ENCODE measurements around the gene SPDYE2. TPM values are rescaled to one million over a fixed set of nuclear protein-coding genes. Genes with fewer than 3 reads are reported as not detected.
"Not testable (repeated sequence)": the region's sequence is repeated elsewhere in the genome, so short reads cannot be mapped to it uniquely, and the experiment has no call there.

SPDYE2 gene
- total RNA-seq, 1 donor from 2014 or later = not detected

DNA sequence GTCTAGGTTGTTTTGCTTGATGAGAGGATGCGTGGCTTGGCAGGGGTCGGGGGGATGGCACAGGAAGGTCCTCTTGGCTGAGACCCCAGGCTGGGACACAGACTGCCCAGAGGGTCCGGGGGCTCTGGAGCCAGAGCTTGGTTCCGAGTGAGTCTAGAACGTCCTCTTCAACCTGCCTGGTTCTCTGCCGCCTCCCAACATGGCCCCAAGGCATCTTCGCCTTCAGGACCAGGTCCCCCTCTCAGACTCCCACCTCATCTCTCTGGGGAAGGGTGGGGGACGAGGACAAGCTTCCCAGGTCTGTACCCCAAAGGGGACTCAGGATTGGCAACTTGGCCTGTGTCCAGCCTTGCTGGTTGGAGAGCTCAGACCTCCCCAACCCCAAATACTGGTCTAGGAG is 8.9 kb upstream of the SPDYE2 start:
- not testable (repeated sequence) for DNase-seq

DNA sequence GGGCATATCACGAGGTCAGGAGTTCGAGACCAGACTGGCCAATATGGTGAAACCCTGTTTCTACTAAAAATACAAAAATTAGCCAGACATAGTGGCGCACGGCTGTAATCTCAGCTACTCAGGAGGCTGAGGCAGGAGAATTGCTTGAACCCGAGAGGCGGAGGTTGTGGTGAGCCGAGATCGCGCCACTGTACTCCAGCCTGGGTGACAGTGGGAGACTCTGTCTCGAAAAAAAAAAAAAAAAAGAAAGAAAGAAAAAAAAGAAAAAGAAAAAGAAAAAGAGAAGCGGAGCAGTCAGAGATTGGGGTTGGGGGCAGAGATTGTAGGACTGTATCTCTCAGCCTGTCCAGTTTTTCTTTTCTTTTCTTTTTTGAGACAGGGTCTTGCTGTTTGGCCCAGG is 8.3 kb upstream of the SPDYE2 start:
- DNase-seq = not testable (repeated sequence)

DNA sequence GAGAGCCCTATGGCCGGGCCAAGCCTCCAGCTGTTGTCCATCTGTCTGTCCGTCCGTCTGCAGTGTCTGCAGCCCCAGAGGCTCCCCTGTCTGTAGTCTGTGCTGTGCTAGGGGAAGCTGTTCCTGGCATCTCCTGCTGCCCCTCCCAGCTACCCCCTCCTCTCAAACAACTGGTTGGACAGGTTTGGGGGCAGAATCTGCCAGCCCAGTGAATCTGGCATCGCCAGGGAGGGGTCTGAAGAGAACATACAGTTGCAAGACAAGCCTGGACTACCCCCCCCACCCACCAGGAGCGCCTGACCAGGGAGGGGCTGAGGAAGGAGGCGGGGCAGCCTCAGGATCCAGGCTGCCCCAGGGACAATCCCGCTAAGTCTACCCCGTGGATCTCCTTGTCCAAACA is 7.4 kb upstream of the SPDYE2 start, which contains the start of gene UPK3BL2:
UPK3BL2 (minus strand) TSS at position 101 of the 400 bp plus-strand sequence; CDS start at position 41, 60 bp downstream.
- not testable (repeated sequence) for DNase-seq

DNA sequence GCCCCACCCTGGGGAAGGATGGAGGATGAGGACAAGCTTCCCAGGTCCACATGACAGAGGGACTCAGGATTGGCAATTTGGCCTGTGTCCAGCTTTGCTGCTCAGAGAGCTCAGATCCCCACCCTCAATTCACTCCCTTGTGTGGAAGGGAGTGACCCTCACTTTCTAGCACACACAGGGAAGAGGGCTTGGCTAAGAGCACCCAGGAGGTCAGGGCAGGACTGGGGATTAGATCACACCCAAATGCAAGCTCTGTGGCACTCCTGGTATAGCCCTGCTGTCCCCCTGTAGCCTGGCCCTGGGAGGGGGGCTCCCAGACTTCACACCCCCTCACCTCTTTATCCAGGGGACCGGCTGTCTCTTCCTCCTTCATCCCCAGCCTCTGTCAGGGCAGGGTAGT is 6.7 kb upstream of the SPDYE2 start:
- not testable (repeated sequence) for DNase-seq

DNA sequence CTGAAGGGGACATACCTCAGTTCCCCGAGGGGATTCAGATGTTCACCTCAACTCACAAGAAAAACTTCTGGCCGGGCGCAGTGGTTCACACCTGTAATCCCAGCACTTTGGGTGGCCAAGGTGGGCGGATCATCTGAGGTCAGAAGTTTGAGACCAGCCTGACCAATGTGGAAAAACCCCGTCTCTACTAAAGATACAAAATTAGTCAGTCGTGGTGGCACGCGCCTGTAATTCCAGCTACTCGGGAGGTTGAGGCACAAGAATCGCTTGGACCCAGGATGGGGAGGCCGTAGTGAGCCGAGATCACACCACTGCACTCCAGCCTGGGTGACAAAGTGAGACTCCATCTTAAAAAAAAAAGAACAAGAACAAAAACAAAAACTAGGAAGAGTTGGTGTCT is 5.7 kb upstream of the SPDYE2 start:
- DNase-seq = not testable (repeated sequence)

DNA sequence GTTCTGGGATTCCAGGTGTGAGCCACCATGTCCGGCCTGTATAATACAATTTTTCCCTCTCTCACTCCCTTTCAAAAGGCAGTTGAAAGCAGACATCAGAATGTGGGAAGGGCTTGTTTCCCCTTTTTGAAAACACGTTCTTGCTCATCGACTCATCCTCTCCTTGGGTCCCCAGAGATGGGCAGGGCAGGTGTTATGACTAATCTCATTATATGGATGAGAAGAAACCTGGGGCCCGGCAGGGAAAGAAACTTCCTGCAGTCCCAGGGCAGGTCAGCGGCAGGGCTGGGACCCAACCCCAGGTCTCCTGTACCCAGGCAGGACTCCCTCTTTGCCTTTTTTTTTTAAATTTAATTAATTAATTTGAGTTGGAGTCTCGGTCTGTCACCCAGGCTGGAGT is 4.7 kb upstream of the SPDYE2 start:
- not testable (repeated sequence) for DNase-seq

DNA sequence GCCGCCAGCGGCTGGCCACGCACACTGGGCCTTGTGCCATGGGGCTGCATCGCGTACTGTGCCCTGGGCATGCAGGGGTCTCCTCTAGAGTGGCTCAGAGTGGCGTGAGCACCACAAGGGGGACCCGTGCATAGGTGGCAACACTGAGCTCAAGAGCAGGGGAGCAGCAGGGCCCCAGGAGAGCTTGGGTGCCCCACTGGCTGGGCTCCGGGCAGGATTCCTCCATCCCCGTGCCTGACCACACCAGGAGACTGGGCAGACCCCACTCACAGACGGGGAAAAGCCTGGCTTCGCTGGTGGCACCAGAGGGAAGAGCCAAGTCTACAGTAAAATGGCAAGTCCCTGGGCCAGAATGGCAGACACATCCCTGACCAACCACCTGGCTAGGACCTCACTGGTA is 17.6 kb downstream of the SPDYE2 start:
- DNase-seq = not testable (repeated sequence)

DNA sequence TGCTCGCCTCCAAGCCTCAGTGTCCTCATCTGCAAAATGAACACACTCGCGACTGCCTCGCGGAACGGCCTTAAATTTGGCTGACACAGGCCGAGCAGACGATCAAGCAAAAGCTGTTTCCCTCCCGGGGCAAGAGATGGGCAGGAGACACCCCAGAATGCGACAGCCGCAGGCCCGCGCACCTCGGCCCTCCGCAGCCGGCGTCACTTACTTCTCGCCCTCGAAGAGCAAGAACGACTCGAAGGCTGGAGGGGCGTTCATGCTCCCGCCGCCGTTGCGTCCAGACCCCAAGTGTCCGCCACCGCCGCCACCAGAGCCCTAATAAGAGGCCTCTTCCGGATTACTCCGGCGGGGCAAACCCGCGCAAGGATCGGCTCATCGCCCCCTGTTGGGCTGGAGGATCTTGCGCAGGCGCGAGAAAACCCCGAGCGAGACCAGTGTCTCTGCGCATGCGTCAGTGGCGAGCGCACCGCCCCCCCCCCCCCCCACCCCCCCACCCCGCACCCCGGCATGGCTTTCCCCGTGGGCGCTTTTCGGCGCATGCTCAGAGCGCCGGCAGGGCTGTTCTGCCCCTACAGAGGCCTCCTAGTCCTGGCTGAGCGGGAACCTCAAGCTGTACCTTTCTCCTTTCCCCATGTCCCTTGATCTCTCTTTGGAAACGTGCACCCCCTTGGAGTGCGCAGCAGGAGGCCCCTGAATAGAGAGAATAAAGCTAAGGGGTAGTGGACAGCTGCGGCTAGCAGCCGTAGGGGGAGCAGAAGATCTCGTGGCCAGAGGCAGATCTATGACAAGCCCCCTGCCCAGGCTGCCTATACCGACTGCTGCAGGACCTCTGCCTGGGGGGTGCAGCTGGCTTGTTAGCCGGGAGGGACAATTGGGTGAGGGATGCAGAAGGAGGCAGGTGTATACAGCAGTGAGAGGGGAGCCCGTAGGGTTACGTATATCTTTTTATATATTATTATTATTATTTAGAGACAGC is 21.5 kb downstream of the SPDYE2 start, which contains the start of gene POLR2J3:
POLR2J3 (minus strand) TSS at position 323 of the 979 bp plus-strand sequence; CDS start at position 261, 62 bp downstream.
- DNase-seq = not testable (repeated sequence)

DNA sequence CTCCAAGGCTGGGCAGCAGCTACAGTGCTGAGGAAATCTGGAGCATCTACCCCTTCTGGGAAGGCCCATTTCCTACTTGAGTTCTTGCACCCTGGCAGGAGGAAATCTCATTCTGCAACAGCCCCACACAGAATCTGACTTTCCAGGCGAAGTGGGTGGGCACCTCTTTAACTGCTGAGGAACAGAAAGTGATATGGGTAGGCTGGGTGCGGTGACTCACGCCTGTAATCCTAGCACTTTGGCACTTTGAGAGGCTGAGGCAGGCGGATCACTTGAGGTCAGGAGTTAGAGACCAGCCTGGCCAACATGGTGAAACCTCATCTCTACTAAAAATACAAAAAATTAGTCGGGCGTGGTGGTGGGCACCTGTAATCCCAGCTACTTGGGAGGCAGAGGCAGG is 23.6 kb downstream of the SPDYE2 start:
- not testable (repeated sequence) for DNase-seq

DNA sequence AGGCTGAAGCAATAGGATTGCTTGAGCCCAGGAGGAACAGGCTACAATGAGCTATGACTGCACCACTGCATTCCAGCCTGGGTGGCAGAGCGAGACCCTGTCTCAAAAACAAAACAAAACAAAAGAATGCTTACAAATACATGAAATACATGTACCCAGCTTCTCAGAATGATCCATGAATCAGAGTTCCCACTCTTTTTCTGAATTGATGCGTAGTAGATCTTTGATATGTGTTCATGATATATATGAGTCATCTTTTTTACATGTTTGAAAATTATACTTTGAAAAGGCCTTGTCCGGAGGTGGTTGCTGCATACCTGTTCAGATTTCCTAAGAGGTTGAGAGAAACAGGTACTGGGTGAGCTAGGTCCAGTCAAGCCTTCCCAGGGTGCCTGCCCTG is 25.3 kb downstream of the SPDYE2 start:
- DNase-seq = not testable (repeated sequence)

DNA sequence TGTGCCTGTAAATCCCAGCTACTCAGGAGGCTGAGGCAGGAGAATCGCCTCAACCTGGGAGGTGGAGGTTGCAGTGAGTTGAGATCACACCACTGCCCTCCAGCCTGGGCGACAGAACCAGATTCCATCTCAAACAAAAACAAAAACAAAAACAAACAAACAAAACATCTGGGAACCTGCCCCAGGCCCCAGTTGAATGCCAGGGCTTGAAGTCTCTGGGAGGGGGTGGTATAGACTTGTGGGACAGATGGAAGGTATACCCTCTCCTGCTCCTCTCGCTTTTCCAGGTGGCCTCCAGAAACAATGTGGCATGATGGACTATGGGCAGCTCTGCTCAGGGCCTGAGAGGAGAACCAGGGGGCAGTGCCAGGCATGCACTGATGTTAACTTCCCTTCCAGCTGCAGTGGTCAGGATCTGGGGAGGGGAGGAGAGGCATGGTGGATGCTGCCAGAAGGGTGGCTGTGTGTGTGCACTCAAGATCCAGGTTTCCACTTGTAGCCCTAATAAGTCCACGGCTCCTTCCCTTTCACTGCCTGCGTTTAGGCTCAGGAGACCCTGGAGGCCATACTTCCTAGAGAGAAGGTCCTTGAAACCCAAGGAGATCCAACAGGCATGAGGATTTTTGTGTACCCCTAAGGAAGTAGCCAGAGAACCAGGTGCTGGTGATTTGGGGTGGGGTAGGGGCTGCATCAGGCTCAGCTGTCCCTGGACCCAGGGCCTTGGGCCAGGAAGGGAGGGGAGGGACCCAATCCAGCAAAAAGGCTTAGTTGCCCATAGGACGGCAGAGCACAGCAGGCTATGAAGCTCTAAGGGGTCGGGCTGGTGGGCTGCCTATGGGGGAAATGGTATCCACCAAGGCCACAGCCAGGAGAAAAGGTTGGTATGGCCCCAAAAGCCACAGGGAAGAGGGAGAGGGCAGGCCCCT is 26.6 kb downstream of the SPDYE2 start:
- DNase-seq = peak; percentile 0

DNA sequence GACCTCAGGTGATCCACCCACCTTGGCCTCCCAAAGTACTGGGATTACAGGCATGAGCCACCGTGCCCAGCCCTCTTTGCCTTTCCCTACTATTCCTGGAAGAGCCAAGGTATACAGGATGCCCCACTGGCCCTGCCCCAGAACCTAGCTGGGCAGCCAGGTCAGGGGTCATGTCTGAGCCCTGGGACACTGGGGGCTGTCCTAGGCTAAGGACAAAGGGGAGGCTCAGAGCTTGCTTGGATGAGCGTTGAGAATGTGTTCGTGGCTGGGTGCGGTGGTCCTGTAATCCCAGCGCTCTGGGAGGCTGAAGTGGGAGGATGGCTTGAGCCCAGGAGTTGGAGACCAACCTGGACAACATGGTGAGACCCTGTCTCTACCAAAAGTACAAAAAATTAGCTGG is 27.5 kb downstream of the SPDYE2 start:
- not testable (repeated sequence) for DNase-seq

DNA sequence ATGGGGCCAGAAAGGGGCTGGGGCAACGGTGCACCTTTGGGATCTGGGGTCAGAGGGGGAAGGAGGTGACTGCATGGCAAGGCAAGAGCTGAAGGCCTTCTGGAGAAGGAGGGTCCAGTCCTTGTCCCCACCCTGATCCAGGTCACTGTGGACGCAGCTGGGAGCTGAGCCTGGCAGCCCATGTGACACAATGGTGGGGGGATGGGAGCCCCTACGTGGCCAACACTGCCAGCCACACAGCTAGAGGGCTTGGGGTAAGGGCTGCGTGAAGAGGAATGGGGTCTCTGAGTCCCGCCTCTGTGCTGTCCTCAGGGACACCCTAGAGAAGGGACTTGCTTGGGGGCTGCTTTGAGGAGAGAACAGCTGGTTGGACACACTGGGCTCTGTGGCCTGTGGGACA is 30.7 kb downstream of the SPDYE2 start:
- not testable (repeated sequence) for DNase-seq

DNA sequence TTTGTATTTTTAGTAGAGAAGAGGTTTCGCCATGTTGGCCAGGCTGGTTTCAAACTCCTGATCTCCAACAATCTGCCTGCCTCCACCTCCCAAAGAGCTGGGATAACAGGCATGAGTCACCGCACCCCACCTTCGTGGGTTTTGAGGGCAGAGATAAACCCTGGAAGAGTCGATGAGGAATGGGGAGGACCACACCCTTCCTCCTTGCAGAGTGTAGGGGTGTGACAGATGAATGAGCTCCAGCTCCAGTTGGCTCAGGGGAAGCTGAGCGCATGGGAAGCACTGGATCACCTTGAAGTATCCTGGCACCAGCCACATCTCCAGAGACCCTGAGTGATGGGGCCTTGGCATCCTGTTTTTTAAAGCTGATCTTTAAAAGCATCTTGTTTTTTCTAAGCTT is 32.5 kb downstream of the SPDYE2 start:
- DNase-seq = not testable (repeated sequence)

DNA sequence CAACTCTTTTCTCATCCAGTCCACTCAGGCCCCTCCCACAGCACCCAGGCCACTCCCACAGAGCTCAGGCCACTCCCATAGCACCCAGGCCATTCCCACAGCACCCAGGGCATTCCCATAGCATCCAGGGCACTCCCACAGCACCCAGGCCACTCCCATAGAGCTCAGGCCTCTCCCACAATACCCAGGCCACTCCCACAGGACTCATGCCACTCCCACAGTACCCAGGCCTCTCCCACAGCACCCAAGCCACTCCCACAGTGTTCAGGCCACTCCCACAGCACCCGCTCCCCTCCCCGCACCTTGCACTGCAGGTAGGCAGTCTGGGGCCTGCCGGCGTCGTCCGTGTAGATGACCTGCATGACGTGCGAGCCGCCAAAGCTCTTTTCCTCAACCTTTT is 38.8 kb downstream of the SPDYE2 start:
- DNase-seq = not testable (repeated sequence)

DNA sequence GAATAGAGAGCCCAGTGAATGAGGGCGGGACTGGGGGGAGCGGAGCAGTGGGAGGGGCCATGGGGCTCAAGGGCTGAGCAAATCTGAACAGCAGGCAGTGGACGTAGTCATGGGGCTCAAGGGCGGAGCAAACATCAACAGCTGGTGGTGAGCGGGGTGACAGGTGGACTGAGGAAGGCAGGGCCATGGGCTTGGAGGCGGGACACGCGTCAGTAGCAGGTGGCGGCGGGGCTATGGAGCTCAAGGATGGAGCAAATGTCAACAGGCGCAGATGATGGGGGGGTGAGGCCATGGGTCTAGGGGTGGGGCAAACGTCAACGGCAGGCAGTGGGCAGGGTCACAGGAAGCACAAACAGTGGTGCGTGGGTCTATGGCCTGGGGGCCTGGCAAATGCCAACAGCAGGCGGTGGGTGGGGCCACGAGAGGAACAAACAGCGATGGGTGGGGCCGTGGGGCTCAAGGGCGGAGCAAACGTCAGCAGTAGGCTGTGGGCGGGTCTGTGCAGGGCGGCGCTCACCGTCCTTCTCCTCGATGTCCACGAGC is 41.5 kb downstream of the SPDYE2 start:
- DNase-seq = not testable (repeated sequence)

DNA sequence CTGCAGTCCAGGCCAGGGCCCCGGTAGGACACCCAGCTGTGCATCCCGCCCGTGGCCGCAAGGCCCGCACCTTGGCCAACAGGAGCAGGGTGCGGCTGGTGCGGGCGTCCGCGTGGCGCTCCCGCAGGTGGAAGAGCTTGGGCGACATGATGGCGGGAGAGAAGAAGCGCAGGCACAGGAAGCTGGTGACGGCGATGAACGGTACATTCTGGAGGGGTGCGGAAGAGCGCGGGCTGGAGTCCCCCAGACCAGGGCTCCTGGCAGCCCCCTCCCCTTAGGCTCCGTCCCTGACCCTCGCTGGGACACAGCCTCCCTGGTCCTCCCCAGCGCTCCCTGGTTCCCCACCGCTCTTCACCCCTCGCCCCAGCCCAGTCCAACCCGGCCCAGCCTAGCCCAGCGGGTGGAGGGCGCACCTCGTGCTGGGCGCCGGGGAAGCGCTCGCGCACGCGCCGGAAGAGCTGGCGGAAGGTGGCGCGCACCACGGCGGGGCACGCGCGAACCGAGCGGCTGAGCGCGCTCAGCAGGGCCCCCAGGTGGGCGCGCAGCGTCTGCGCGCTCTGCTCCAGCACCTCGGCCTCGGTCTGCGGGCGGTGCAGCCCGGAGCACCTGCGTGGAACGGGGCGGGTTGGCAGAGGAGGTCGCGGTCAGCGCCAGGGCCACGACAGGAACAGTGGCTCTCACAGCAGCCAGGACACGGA is 42.8 kb downstream of the SPDYE2 start:
- not testable (repeated sequence) for DNase-seq

DNA sequence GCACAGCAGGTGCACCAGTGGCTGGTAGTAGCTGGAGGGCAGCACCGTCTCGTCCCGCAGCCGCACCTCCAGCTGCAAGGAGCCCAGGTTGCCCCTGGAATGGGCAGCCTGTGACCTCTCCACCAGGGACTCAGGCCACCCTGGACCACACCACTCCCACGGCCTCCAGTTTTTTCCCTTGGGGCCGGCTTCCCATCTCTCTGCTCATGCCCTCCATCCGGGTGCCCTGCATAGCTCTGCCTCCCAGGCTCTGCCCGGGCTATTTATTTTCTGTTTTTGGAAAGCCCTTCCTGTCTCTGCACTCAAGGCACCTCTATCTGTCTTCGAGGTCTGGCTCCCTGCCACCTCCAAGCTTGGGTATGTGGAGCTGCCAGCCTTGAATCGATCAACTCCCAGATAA is 45.0 kb downstream of the SPDYE2 start:
- DNase-seq = not testable (repeated sequence)

DNA sequence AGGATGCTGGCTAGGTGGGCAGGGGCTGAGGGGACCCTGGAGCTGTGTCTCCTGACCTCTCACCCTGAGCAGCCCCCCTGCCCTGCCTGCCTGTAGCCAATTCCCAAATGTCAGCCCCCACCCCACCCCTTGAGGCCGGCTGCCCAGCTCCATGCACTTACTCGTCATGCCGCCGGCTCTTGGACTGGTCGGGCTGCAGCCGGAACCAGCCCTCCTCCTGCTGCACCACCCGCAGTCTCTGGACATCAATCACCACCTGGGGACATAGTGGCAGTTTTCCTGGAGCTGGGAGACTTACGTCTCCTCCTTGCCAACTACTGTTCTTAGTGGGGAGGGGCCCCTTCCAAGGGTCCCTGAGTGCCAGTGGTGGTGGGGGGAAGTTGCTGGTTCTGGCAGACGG is 48.7 kb downstream of the SPDYE2 start:
- DNase-seq = not testable (repeated sequence)

DNA sequence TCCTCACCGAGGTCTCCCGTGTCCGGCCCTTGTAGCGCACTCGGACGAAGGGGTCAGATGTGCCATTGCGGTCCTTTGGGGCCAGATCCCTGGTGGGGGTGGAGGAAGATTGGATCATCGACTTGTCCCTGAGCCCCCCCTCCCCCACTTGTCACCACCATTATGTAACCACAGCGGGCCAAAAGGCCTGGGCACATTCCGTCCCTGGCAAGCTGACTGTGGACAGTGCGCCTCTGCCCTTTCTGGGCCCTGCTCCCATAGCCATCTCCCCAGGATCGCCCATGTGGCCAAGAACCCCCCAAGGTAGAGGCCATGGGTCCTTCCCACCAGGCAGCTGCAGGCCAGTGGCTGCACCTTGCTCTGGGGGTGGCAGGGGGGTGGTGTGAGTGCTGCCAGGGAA is 51.3 kb downstream of the SPDYE2 start:
- DNase-seq = not testable (repeated sequence)

DNA sequence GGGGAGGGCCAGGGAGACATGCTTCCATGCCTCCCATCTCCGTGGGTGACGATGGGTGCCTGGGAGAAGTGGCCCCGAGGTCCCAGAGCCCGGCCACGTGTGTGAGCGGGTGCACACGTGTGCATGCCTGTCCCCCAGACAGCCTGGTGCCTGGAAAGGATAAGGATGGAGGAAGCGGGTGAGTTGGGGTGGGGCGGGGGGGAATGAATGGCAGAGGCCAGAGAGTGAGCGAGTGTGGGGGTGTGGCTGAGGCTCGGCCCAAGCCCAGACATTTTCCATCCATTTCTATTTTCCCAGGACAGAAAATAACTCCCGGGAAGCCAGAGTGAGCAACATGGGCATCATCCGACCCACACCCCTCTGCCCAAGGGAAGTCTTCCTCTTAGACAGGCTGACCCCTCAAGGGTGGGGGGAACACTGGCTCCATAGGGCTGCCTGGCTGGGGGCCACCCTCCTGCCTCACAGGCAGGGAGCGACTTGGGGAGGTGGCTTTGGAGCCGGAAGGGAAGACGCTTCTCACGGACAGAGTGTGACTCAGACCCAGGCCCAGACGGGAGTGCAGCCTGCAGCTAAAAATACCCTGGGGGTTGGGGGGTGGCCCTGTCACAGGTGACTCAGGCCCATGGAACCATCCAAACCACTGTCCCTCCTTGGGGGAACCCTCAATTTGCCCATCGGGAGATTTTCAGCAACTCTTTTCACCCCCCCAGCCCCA is 53.6 kb downstream of the SPDYE2 start:
- not testable (repeated sequence) for DNase-seq

Data from tongue (tissue), 2 donors.